Heart left ventricle (tissue), 16 donors: ENCODE measurements around the gene WNK2. TPM values are rescaled to one million over a fixed set of nuclear protein-coding genes. Genes with fewer than 3 reads are reported as not detected.

Source experiments
- ATAC-seq, 4 donors: fragments of 200-7000 bp; cut with Tn5 transposase; one replicate each; pipeline ENCODE4 v1.9.1; 2020 to 2022; ENCODE audit warnings: moderate library complexity in 4 of 4, mild to moderate bottlenecking in 3 of 4, moderate number of reproducible peaks in 1 of 4
- DNase-seq, 5 donors: peaks; one replicate each; pipeline ENCODE4 v3.0.0-alpha.2; 2020
- H3K27ac ChIP-seq, 12 donors: fragments of 200-600 bp; sonication (generic) in 4 of 12; one replicate each; pipeline versions ENCODE4 v1.5.0 to v1.8.0; 2016 to 2022; ENCODE audit warnings: mild to moderate bottlenecking in 2 of 12
- H3K27me3 ChIP-seq, 9 donors: fragments of 200-600 bp; sonication (generic) in 2 of 9; one replicate each; pipeline versions ENCODE4 v1.5.1 to v1.8.0; 2016 to 2022; ENCODE audit warnings: mild to moderate bottlenecking in 3 of 9
- H3K36me3 ChIP-seq, 9 donors: fragments of 200-600 bp; sonication (generic) in 2 of 9; one replicate each; pipeline versions ENCODE4 v1.5.0 to v1.8.0; 2018 to 2022; ENCODE audit warnings: mild to moderate bottlenecking in 2 of 9
- H3K4me1 ChIP-seq, 12 donors: fragments of 200-600 bp; sonication (generic) in 4 of 12; one replicate each; pipeline versions ENCODE4 v1.5.0 to v1.8.0; 2016 to 2022; ENCODE audit warnings: mild to moderate bottlenecking in 3 of 12
- H3K4me3 ChIP-seq, 12 donors: fragments of 200-600 bp; sonication (generic) in 4 of 12; one replicate each; pipeline versions ENCODE4 v1.5.0 to v1.8.0; 2017 to 2022; ENCODE audit warnings: mild to moderate bottlenecking in 9 of 12, moderate library complexity in 4 of 12
- H3K9me3 ChIP-seq, 12 donors: fragments of 200-600 bp; sonication (generic) in 4 of 12; one replicate each; pipeline versions ENCODE4 v1.5.0 to v1.8.0; 2016 to 2022; ENCODE audit warnings: mild to moderate bottlenecking in 1 of 12
- POLR2A ChIP-seq, 2 donors: fragments of 450-650 bp; IDR thresholded peaks; one replicate each; pipeline ENCODE4 v1.6.1; 2017; ENCODE audit warnings: antibody characterized with exemption in 2 of 2, mild to moderate bottlenecking in 2 of 2, moderate library complexity in 2 of 2
- WGBS, 4 donors: extraction: QIAGEN DNeasy Blood & Tissue Kit in 2 of 4; methylation state at CpG; one replicate each; pipeline versions ENCODE4 v1.1.5 to v1.1.7; 2013 to 2018; 5-methylcytosine and 5-hydroxymethylcytosine counted together
- intact Hi-C, 10 donors: fragments of 100-400 bp; cut with DNase I; formaldehyde crosslinking; loops; one replicate each; pipeline versions ENCODE4 v1.11.1 to v1.14.2; 2022
- polyA plus RNA-seq, 2 donors: library from polyadenylated mRNA; stranded (reverse); fragments of 200-250 nt; gene quantifications; one replicate each; pipeline ENCODE4 v1.2.3, GENCODE V29; 2013
- total RNA-seq, 9 donors: library from RNA; depleted of rRNA in 2 of 9; stranded (reverse); fragments of >200 nt in 2 of 9; fragmentation: NEBNext Ultra II Directional in 3 of 9; extraction: Animal tissue kit (Norgen Biotek cat#: 25700) in 3 of 9; gene quantifications; one replicate each; pipeline versions ENCODE4 v1.1.0 to v1.2.4, GENCODE V29; 2016 to 2023
- TF ChIP-seq, protein P1 (sequence below), 12 donors: fragments of 200-600 bp; sonication (generic) in 4 of 12; IDR thresholded peaks; one replicate each; pipeline versions ENCODE4 v1.5.0 to v1.8.0; 2018 to 2022; ENCODE audit warnings: antibody characterized with exemption in 12 of 12, mild to moderate bottlenecking in 5 of 12
- donor health status: ischemic (EF 13 %, LVEDD 7.1; RV severe dilation, severe dysfunction).
- donor health status: healthy with polysubstance abuse.
- donor health status: DM: no; HTN: yes; CAD: no.
- donor health status: DM: no; HTN: no; CAD: no.
- donor health status: ischemic (EF 25% LVEDD 6.9; RV normal size, moderate dysfunction).
- donor health status: ischemic (EF 25% LVEDD 5.7; RV mildly dilated, moderate dysfunction).
- donor health status: healthy.
- donor health status: DM: yes; HTN: yes; CAD: no.
- donor health status: ischemic (EF 35%, LVEDD 5.7; RV mildly dilated, moderate dysfunction).
- donor health status: nonischemic (EF 11% LVEDD 7.7; RV severe dilation, severe dysfunction).
- donor health status: DM: yes; HTN: yes; CAD: no.
- donor health status: PGD.
- donor health status: ischemic (EF 29% LVEDD 5.4; RV normal size, mild dysfunction).
- donor health status: nonischemic (EF 23%, LVEDD 6.1; RV moderate dilation, normal function).

Gene WNK2
- total and polyA plus RNA-seq, 11 donors, result 29.4 to 206 (median 112) TPM

DNA sequence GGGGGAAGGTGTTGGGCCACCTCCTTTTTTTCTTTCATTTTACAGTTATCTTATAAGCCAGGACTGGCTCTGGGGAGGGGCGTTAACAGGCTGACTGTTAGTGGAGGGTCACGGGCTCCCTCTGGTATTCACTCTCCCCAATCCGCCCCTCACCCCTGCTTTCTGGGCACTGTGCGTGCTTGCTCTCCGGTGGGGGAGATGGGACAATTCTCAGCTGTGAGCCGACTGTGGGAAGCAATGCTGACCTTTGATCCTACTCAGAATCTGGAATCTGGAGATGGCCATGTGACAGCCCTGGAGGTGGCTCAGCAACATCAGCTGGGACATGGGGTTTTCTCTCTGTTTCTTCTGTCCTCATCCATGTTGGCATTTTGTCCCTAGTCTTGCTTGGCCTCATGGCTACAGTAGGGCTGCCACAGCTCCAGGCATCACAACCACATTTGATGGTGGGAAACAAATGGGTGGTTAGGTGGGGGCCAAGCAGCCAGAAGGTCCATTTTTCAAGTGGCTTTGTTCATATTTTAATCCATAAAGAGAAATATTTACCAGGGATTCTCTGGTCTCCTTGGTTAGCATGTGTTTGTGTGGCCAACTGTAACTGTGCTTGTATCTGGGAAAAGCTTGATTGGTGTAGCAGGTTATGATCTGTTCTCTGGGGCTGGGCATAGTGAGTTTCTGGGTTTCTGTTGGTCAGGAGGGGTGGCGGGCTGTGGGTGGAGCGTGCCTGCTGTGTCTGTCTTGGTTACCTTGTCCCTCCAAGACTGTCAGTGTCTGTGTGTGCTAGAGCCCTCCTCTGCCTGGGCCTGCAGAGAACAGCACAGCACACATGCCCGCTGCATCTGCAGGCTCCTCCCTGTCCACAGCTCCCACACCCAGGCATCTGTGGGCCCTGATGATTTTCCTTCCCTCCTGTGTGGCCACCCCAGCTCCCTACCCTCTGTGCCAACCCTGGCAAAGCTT is 12.4 kb downstream of the WNK2 start:
- DNase-seq, result peak in 3 of 5 donors; percentile 10 to 38 (median 12)
- Histone ChIP-seq H3K4me1 (peaks cover 0 to 88% (median 33%) of the 10 kb centered on the region in 12 donors), H3K9me3 (peaks cover 0 to 3% (median 0%) of the 10 kb centered on the region in 12 donors), H3K36me3 (no peaks in the 10 kb centered on the region), H3K27ac (peak overlapping the region in 3 of 12 donors; percentile 33 to 75 (median 42)), H3K4me3 (no peak overlapping the region), H3K27me3 (peaks cover 0 to 3% (median 0%) of the 10 kb centered on the region in 9 donors)
- TF ChIP-seq, protein P1, sequence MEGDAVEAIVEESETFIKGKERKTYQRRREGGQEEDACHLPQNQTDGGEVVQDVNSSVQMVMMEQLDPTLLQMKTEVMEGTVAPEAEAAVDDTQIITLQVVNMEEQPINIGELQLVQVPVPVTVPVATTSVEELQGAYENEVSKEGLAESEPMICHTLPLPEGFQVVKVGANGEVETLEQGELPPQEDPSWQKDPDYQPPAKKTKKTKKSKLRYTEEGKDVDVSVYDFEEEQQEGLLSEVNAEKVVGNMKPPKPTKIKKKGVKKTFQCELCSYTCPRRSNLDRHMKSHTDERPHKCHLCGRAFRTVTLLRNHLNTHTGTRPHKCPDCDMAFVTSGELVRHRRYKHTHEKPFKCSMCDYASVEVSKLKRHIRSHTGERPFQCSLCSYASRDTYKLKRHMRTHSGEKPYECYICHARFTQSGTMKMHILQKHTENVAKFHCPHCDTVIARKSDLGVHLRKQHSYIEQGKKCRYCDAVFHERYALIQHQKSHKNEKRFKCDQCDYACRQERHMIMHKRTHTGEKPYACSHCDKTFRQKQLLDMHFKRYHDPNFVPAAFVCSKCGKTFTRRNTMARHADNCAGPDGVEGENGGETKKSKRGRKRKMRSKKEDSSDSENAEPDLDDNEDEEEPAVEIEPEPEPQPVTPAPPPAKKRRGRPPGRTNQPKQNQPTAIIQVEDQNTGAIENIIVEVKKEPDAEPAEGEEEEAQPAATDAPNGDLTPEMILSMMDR (IDR thresholded peaks at IDR 0.05), result no peak
- no peak for TF ChIP-seq POLR2A (IDR thresholded peaks at IDR 0.05)
- 67 to 77% (median 72%) methylated on average over 9 of the region's 9 CpGs for WGBS, 4 donors
- no peak for ATAC-seq
- intact Hi-C loops, result no loop called here

GRCh38 chr9:93197670-93198069 is 13.7 kb downstream of the WNK2 start:
- Histone ChIP-seq H3K27ac (peak overlapping the region in 7 of 12 donors; percentile 2 to 75 (median 38)), H3K9me3 (peaks cover 0 to 3% (median 0%) of the 10 kb centered on the region in 12 donors), H3K27me3 (peaks cover 0 to 3% (median 0%) of the 10 kb centered on the region in 9 donors), H3K36me3 (no peaks in the 10 kb centered on the region), H3K4me1 (peaks cover 0 to 93% (median 36%) of the 10 kb centered on the region in 12 donors), H3K4me3 (no peak overlapping the region)
- WGBS, 4 donors, result 31 to 40% (median 35%) methylated on average over 9 of the region's 9 CpGs
- intact Hi-C loops, result no loop called here
- ATAC-seq, result no peak
- DNase-seq, result peak in 2 of 5 donors; percentile 11 to 28
- TF ChIP-seq POLR2A (IDR thresholded peaks at IDR 0.05), result no peak
- TF ChIP-seq, protein P1 (IDR thresholded peaks at IDR 0.05), result no peak

GRCh38 chr9:93198117-93198837 is 14.3 kb downstream of the WNK2 start:
- H3K4me3 ChIP-seq, result no peak overlapping the region
- H3K36me3 ChIP-seq, result no peaks in the 10 kb centered on the region
- 68 to 78% (median 71%) methylated on average over 9 to 10 of the region's 10 CpGs for WGBS, 4 donors
- peak overlapping the region in 8 of 12 donors; percentile 8 to 75 (median 38) for H3K27ac ChIP-seq
- DNase-seq (peak in 4 of 5 donors; percentile 4 to 38 (median 18)), ATAC-seq (no peak)
- intact Hi-C loops, result no loop called here
- TF ChIP-seq, protein P1 (IDR thresholded peaks at IDR 0.05), result no peak
- no peak for TF ChIP-seq POLR2A (IDR thresholded peaks at IDR 0.05)
- peaks cover 0 to 3% (median 0%) of the 10 kb centered on the region in 9 donors for H3K27me3 ChIP-seq
- H3K4me1 ChIP-seq, result peaks cover 0 to 93% (median 36%) of the 10 kb centered on the region in 12 donors
- H3K9me3 ChIP-seq, result peaks cover 0 to 3% (median 0%) of the 10 kb centered on the region in 12 donors
